HG03469 (cell line): ENCODE results near the gene DNAJB6.

ENCODE experiments used
- ATAC-seq: cut with Tn5 transposase; IDR thresholded peaks from one replicate; pipeline ENCODE4 v1.9.1; 2021; ENCODE audit warnings: mild to moderate bottlenecking, moderate library complexity, moderate number of reproducible peaks; ENCODE audit not compliant: unreplicated experiment

DNAJB6 gene

GRCh38 chr7:157362729-157363128 is 25.9 kb downstream of the DNAJB6 start:
- ATAC-seq, result no peak

DNA sequence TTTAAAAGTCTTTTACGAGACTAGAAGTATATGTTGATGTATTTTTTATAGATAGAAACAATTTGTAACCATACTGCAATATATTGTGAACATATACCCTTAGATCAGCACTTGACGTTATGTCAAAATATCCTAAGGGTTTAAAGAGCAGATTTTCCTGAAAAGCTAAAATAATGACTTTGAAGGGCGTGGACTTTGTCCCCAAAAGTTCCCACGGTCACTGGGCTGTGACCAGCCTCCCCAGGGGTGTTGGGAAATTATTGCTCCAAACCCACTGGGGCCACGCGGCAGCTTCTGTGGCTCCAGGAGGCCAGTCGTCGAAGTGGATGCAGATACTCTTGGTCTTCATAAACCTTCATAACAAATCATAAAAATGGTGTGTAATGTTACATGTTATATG is 29.9 kb downstream of the DNAJB6 start:
- no peak for ATAC-seq

DNA sequence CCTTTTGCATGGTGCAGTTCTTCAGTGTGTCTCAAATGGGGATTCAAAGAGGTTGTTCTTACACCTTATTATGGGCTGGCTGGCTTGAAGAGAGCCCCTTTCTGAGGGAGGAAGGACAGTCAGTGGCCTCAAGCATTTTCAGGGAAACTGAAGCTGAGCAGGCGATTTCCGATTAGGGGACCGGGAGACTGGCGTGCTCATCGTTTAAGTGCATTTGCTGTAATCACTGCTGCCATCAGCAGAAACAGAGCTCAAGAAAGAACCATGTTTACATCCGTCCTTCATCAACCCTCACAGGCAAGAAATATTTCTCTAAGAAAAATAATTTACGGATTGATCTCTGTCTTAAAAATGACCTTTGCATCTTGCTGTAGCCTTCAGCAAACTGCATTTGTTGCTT is 32.2 kb downstream of the DNAJB6 start:
- no peak for ATAC-seq

DNA sequence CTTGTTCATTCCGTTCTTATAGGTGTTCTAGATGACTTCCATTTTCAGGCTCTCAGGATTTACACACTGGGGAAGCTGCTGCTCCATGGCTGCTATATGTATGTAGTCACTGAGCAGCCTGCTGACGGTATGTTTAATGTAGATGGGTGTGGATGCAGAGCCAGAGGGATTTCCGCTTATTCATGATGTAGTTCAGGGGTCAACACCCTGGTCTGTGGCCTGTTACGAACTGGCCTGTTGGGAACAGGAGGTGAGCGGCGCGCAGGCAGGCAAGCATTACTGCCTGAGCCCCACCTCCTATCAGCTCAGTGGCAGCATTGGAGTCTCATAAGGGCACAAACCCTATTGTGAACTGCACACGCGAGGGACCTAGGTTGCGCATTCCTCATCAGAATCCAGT is 33.9 kb downstream of the DNAJB6 start:
- ATAC-seq, result no peak

DNA sequence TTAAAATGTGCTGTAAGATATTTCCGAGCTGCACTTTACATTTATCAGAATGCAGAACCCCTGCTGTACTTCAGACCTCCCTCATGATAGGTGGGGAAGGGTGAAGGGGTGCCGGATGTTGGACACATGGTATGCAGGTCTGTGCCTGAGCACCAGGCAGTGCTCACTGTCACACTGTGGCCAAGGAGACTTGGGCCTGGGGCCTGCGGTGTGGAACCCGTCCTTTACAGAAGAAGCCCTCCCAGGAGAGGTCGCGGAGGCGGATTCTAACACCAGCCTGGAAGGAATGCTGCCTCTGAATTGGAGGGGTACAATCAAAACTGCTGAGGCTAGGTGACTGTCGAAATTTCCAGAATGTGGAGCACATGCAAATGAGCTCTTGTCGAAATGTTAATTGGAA is 34.5 kb downstream of the DNAJB6 start:
- no peak for ATAC-seq

- ATAC-seq, result no peak
These were observed 35.8 kb downstream of the DNAJB6 start for GRCh38 chr7:157372300-157373232.

GRCh38 chr7:157373493-157373892 is 36.7 kb downstream of the DNAJB6 start:
- no peak for ATAC-seq

DNA sequence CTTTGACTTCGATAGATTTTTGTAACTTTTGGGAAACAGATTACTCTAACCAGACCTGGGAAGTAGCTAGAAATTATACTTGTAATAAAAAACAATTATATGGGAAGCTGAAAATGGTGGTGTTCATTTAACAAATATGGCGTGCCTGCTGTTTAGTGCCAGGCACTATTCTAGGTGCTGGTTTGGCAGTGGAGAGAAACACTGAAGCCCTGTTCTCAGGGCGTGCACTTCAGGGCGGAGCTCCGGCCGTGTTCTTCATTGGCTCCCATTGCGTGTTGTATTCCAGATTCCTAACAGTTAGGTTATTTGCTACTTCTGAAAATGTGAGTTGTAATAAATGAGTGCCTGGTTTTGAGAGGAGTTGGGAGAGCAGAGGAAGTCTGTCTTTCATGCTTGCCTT is 38.6 kb downstream of the DNAJB6 start:
- ATAC-seq, result no peak

- ATAC-seq, result no peak
These were observed 40.8 kb downstream of the DNAJB6 start for GRCh38 chr7:157377436-157378124.

DNA sequence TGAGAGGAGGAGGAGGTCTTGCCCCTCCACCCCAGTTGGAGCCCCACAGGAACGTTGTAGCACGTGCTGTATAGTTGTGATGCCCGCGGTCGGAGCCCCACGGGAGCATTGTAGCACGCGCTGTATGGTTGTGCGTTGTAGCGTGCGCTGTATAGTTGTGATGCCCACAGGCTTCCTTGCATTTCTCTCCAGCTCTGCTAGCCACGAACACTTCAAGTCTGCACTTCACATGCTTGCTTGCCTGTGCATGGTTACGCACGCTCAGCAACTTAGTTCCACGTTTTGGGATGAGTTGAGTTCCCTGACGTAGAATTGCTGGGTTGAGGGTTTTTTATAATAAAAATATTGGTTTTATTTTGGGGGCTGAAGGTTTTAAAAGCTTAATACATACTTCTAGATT is 41.6 kb downstream of the DNAJB6 start:
- no peak for ATAC-seq

DNA sequence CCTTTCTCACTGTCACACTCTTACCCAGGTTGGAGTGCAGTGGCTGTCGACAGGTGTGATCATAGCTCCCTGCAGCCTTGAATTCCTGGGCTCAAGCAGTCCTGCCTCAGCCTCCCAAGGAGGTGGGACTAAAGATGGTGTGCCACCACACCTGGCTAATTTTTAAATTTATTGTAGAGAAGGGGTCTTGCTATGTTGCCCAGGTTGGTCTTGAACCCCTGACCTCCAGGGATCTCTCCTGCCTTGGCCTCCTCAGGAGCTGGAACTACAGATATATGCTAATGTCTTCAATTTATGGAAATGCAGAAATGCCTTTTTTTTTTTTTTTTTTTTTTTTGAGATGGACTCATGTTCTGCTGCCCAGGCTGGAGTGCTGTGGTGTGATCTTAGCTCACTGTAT is 42.7 kb downstream of the DNAJB6 start:
- no peak for ATAC-seq

GRCh38 chr7:157380416-157380815 is 43.6 kb downstream of the DNAJB6 start:
- ATAC-seq, result no peak

DNA sequence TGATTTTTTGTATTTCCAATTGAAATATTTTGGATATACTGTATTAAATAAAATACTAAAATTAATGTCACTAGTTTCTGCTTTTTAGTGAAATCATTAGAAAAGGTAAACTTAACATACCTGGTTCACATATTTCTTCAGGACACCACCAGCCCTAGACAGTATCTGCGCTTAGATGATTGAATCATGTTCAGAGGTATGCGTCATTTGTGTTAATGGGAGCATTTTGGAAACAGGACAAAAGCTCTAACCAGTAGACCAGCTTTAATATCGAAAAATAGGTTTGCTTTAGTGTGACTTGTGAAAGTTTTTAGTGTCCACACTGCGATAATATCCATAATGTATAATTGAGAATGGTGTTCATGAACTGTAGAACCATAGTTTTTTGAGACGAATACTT is 47.1 kb downstream of the DNAJB6 start:
- ATAC-seq, result no peak

- no peak for ATAC-seq
These were observed 47.5 kb downstream of the DNAJB6 start for GRCh38 chr7:157384301-157384700.

DNA sequence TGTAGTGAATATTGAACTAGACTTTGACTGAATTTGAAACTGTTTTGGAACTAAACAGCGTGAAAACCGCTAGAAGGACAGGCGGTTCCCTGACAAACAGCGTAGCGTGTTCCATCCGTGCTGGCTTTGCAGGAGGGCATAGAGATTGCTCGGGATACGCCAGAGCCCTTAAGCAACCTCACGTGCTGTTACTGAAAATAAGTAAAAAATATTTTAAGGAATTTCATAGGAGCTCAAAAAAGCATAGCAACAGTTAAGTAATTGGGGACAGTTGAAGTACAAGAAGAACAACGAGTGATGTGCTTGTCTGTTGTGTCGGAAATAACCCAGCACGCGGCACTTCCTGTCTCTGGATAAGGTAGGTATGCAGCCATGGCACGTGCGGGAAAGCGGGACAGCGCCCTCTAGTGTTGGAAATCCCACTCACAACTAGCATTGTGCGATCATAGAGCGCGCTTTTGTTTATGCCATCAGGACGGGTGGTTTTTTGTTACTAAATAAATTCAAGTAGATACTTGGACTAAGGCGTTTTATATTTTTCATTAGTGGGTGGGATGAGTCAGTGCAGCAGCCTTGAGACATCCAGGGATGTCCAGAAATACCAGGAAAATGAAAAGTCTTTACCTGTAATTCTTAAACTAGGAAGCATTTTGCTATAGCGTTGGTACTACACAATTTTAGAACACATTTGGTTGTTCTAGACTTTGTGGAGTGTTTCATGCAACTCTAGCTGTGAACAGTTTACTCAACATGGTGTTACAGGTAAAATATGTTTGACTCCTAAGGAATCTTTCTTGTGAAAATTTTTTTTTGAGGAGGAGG is 50.4 kb downstream of the DNAJB6 start:
- peak; percentile 89 for ATAC-seq

DNA sequence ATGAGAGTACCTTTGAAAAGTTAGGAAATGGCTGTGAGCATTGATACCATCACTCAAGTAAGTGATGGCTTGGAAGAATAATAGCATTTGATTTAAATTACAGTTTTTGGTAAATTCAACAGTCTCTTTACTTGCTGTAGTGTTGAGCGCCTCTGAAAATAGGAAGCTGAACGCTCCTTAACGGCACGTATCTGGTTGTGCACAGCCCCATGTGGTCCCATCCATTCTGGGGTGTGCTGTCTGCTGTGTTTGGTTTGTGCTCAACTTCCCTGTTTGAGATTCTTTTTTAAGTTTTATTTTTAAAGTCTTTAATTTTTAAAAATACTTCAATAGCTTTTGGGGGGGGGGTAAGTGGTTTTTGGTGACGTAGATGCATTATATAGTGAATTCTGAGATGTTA is 51.5 kb downstream of the DNAJB6 start:
- ATAC-seq, result no peak

GRCh38 chr7:157389951-157390730 is 53.3 kb downstream of the DNAJB6 start:
- no peak for ATAC-seq

- ATAC-seq, result no peak
These were observed 54.4 kb downstream of the DNAJB6 start for GRCh38 chr7:157391036-157391710.

DNA sequence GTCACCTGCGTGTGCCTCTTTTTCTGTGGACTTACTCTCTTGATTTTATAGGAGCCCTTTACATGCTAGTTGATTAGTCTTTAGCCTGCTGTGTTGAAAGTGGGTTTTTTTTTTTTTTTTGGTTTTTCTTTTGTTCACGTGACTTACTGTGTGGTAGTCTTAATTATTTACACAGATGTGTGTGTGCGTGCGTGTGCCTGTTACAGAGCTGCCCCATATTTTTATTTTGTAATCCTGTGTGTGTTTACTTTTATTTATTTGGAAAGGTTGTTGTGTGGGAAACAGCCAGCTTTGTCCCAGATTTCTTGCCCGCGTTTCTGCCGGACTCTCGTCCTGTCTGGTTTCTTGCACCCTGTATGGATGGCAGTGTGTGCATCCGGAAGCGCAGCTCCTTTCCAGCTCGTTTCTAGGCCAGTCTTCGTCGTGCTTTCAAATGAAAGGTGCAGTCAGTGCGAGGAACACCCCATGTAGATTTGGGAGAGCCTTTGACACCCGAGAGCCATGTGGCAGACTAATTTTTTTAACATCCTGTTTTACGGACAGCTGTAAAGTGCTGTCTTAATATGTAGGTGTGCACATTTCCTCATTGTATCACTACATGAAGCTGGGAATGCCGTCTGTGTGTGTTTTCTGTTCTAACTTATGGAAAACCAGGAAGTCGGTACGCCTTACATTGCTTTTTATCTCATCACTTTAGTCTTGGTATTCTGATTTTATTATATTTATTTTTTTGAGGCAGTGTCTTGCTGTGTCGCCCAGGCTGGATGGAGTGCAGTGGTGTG is 55.6 kb downstream of the DNAJB6 start:
- no peak for ATAC-seq
